Calu3 (cell line): ENCODE data around the gene CCDC27. TPM values are rescaled to one million over a fixed set of nuclear protein-coding genes. Genes with fewer than 3 reads are reported as not detected.

Experiments
- BruUV-seq: library from RNA; stranded (reverse); fragments of 400-500 nt; replicated peaks from 2 replicates; lab custom pipeline; 2021; lab: Mats Ljungman, UMichigan
- CTCF ChIA-PET: fragments of 300-600 bp; sonication (Branson Sonifier 250); formaldehyde crosslinking; loops from one replicate; lab custom pipeline; 2022; ENCODE audit warnings: antibody characterized with exemption; lab: Charles Lee
- DNase-seq: peaks from one replicate; pipeline ENCODE4 v3.0.0; 2022
- H3K27ac Mint-ChIP-seq: one replicate; pipeline ENCODE4 v1.8.0; 2022; ENCODE audit warnings: mixed read lengths; ENCODE audit not compliant: unreplicated experiment
- H3K27me3 Mint-ChIP-seq: one replicate; pipeline ENCODE4 v1.8.0; 2022; ENCODE audit warnings: mixed read lengths; ENCODE audit not compliant: unreplicated experiment
- H3K36me3 Mint-ChIP-seq: one replicate; pipeline ENCODE4 v1.8.0; 2022; ENCODE audit warnings: mild to moderate bottlenecking, moderate library complexity, mixed read lengths; ENCODE audit not compliant: insufficient read depth, unreplicated experiment
- H3K4me1 Mint-ChIP-seq: one replicate; pipeline ENCODE4 v1.8.0; 2022; ENCODE audit warnings: mild to moderate bottlenecking, low read depth, mixed read lengths; ENCODE audit not compliant: unreplicated experiment
- H3K4me3 Mint-ChIP-seq: one replicate; pipeline ENCODE4 v1.8.0; 2022; ENCODE audit warnings: mild to moderate bottlenecking, low read depth, moderate library complexity, mixed read lengths; ENCODE audit not compliant: unreplicated experiment
- H3K9me3 Mint-ChIP-seq: one replicate; pipeline ENCODE4 v1.8.0; 2022; ENCODE audit warnings: low read depth, mixed read lengths; ENCODE audit not compliant: unreplicated experiment
- intact Hi-C: fragments of 100-400 bp; cut with micrococcal nuclease; formaldehyde crosslinking; loops from one replicate; pipeline ENCODE4 v1.10.0; 2022; ENCODE audit not compliant: unreplicated experiment
- total RNA-seq: library from RNA; stranded (reverse); gene quantifications from 2 replicates; pipeline ENCODE4 v1.2.3, GENCODE V29; 2022
- TF ChIP-seq, protein P1 (sequence below): fragments of 200-600 bp; IDR thresholded peaks from one replicate; pipeline ENCODE4 v1.8.0; 2022; ENCODE audit warnings: antibody characterized with exemption; ENCODE audit not compliant: unreplicated experiment

Gene CCDC27
- total RNA-seq, 1 experiment from 2014 or later: not detected

DNA sequence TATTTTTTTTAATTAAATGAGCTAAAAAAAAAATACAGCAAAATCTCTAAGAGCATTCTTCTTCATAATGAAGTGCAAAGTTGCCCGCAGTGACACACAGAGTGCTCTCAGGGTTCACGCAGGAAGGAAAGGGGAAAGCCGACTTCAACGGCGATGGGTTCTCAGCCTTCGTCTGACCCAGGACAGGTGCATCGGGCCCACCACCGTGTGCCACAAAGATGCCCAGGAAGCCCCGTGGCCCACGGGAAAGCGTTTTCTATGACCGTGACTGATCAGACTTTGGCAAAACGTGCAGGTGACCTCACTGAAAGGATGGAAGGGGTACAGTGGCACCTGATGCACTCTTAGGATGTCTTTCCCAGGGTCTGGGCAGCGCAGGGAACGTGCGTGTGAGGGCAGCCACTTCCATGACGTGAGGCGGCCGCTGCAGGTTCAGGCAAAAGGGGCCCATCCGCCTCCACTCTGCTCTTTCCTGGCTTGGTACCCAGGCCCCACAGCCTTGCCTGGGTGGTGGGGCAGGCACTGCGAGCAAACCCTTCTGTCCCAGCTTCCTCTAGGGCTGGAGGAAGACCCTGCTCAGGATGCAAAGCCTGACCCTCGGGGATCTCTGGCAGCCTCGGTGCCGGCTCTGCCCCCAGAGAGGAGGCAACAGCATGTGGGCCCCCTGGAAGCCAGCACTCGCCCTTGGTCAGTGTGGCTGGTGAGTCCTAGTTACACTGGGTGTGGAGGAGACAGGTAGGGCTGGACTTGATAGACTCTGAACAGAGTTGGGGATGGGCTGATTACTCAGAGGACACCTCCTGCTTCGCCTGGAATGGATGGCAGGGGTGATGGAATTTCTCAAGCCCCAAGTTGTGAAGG lies 35.7 kb downstream of the CCDC27 start:
- BruUV-seq: no TSS peak
- Mint-ChIP-seq H3K9me3 (no peaks in the 10 kb centered on the region), H3K4me3 (no peak overlapping the region), H3K27ac (no peak overlapping the region), H3K36me3 (peaks cover 22% of the 10 kb centered on the region), H3K4me1 (no peaks in the 10 kb centered on the region), H3K27me3 (no peaks in the 10 kb centered on the region)
- intact Hi-C loops: no loop called here
- TF ChIP-seq, protein P1, sequence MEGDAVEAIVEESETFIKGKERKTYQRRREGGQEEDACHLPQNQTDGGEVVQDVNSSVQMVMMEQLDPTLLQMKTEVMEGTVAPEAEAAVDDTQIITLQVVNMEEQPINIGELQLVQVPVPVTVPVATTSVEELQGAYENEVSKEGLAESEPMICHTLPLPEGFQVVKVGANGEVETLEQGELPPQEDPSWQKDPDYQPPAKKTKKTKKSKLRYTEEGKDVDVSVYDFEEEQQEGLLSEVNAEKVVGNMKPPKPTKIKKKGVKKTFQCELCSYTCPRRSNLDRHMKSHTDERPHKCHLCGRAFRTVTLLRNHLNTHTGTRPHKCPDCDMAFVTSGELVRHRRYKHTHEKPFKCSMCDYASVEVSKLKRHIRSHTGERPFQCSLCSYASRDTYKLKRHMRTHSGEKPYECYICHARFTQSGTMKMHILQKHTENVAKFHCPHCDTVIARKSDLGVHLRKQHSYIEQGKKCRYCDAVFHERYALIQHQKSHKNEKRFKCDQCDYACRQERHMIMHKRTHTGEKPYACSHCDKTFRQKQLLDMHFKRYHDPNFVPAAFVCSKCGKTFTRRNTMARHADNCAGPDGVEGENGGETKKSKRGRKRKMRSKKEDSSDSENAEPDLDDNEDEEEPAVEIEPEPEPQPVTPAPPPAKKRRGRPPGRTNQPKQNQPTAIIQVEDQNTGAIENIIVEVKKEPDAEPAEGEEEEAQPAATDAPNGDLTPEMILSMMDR: no peak
- CTCF ChIA-PET: no interaction called here
- DNase-seq: no peak

DNA sequence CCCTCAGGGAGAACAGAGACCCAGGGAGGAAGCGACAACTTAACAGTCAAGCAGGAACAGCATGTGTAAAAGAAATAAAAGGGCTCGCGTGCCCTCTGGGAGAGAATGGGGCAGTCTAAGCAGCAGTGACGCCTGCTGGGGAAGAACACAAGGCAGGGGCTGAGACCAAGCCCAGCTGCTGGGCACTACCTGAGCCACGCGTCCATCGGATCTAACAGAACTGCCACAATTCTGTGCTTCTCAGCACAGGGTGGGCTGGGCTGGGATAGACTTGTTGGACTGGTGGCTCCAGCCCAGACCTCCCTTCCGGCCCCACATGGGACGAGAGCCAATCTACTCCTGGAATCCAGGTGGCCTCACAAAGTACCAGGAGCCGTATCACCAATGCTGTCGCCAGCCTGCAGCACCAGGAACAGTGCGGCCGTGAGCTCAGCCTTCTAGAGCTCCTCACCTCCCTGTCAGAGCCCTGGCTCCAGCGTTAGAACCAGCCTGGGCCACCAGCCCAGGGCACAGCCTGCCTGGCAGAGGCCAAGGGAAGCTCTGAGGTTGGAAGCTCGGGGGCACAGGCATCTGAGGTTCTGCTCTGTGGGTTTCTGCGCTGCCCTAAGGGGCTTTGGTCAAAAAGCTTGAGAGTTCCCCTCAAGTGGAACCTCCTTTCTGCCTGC lies 36.6 kb downstream of the CCDC27 start:
- Mint-ChIP-seq H3K4me3 (no peak overlapping the region), H3K27me3 (no peaks in the 10 kb centered on the region), H3K36me3 (peaks cover 18% of the 10 kb centered on the region), H3K27ac (no peak overlapping the region), H3K4me1 (no peaks in the 10 kb centered on the region), H3K9me3 (no peaks in the 10 kb centered on the region)
- intact Hi-C loops: no loop called here
- DNase-seq: no peak
- TF ChIP-seq, protein P1: no peak
- BruUV-seq: no TSS peak
- CTCF ChIA-PET: no interaction called here

DNA sequence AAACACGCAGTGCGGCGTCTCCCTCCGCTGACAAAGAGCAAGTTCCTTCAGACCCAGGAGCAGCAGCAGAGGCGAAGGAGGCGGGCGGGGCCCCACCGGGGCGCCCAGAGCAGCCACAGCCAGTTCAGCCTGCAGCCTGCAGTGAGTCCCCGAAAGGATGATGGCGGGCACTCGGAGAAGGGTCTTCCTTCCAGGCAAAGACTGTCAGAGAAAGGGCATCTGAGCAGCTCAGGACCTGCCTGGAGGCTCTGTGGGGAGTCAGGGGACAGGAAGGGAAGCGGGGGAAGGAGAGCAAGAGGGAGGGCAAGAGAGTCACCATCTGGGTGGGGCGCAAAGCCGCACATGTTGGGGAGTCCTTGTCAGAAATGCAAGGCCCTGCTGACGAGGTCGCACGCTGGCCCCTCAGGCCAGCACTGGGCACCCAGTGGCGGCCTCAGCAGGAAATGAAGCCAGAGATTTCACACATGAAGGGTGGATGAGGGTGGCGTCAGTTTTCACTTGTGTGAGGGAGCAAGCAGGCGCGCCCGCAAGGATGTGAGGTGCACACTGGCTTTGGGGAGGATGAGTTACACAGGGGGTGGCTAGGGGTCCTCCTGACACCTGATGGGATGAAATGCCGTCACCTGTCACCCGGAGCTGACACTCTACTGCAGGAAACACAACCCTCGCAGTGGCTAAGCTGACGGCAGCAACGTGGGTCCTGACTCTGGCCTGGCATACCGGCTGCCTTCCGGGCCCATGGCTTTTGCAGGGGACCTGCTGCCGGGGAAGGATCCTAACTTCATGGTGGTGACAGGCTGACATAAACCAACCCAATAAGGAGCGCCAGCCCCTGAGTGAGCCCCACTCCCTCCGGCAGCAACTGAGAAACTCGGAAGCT lies 37.4 kb downstream of the CCDC27 start:
- H3K4me3 Mint-ChIP-seq: no peak overlapping the region
- intact Hi-C loops: no loop called here
- DNase-seq: no peak
- no peaks in the 10 kb centered on the region for H3K27me3 Mint-ChIP-seq
- H3K9me3 Mint-ChIP-seq: no peaks in the 10 kb centered on the region
- H3K36me3 Mint-ChIP-seq: peaks cover 12% of the 10 kb centered on the region
- no peak overlapping the region for H3K27ac Mint-ChIP-seq
- CTCF ChIA-PET: no interaction called here
- BruUV-seq: no TSS peak
- no peaks in the 10 kb centered on the region for H3K4me1 Mint-ChIP-seq
- TF ChIP-seq, protein P1: no peak

DNA sequence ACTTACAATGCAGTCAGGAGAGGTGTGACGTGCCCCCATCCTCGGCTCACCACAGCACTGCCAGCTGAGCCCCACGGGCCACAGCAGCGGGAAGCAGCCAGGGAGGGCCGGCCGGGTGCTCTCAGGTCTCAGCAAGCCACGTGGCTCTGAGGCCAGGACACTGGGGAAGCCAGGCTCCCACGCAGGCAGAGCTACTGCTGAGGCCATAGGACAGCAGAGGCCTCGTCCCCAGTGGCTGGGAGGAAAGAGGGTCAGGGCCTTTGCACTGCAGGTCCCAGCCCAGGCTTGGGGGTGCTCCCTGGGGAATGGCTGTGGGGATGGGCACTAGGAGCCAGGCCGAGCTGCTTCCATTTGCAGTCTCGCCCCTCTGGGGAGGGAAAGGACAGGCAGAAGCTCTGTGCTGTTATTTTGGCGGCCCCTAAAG lies 38.3 kb downstream of the CCDC27 start:
- no peaks in the 10 kb centered on the region for H3K27me3 Mint-ChIP-seq
- H3K27ac Mint-ChIP-seq: no peak overlapping the region
- TF ChIP-seq, protein P1: no peak
- no TSS peak for BruUV-seq
- no peak for DNase-seq
- no peaks in the 10 kb centered on the region for H3K9me3 Mint-ChIP-seq
- H3K4me1 Mint-ChIP-seq: no peaks in the 10 kb centered on the region
- peaks cover 15% of the 10 kb centered on the region for H3K36me3 Mint-ChIP-seq
- intact Hi-C loops: no loop called here
- no peak overlapping the region for H3K4me3 Mint-ChIP-seq
- CTCF ChIA-PET: no interaction called here
